Esophagus squamous epithelium (tissue), 5 donors: ENCODE measurements around the gene ATF5. TPM values are rescaled to one million over a fixed set of nuclear protein-coding genes. Genes with fewer than 3 reads are reported as not detected.

ENCODE experiments used
- DNase-seq: peaks from one replicate; lab custom pipeline; 2025; lab: John Stamatoyannopoulos, UW
- H3K27ac ChIP-seq, 4 donors: fragments of 200-600 bp; sonication (generic); one replicate each; pipeline ENCODE4 v1.5.1; 2016 to 2019; ENCODE audit warnings: mild to moderate bottlenecking in 1 of 4
- H3K27me3 ChIP-seq, 4 donors: fragments of 200-600 bp; sonication (generic); 1 replicate in 3 of 4; 2 replicates in 1 of 4; pipeline versions ENCODE4 v1.5.1 to v1.6.0; 2017 to 2021; ENCODE audit warnings: antibody characterized with exemption in 1 of 4
- H3K36me3 ChIP-seq, 3 donors: fragments of 200-600 bp; sonication (generic); one replicate each; pipeline ENCODE4 v1.5.1; 2016 to 2019
- H3K4me1 ChIP-seq, 3 donors: fragments of 200-600 bp; sonication (generic); one replicate each; pipeline ENCODE4 v1.5.1; 2017 to 2019
- H3K4me3 ChIP-seq, 4 donors: fragments of 200-600 bp; sonication (generic); 1 replicate in 3 of 4; 2 replicates in 1 of 4; pipeline ENCODE4 v1.5.1; 2016 to 2019; ENCODE audit warnings: mild to moderate bottlenecking in 2 of 4, moderate library complexity in 1 of 4
- H3K9me3 ChIP-seq, 3 donors: fragments of 200-600 bp; sonication (generic); one replicate each; pipeline ENCODE4 v1.5.1; 2016 to 2019
- POLR2A ChIP-seq, 4 donors: fragments of 450-650 bp; IDR thresholded peaks; one replicate each; pipeline ENCODE4 v1.6.1; 2017; ENCODE audit warnings: antibody characterized with exemption in 4 of 4, mild to moderate bottlenecking in 4 of 4, moderate library complexity in 3 of 4
- WGBS, 2 donors: methylation state at CpG; one replicate each; pipeline ENCODE4 v1.1.5; 2018; 5-methylcytosine and 5-hydroxymethylcytosine counted together
- intact Hi-C: fragments of 100-400 bp; cut with DNase I; formaldehyde crosslinking; loops from one replicate; pipeline ENCODE4 v1.15.0; 2022
- total RNA-seq, 4 donors: library from RNA; depleted of rRNA; stranded (reverse); fragments of >200 nt; gene quantifications; one replicate each; pipeline ENCODE4 v1.1.0, GENCODE V29; 2016
- TF ChIP-seq, protein P1 (sequence below), 6 experiments: fragments of 450-650 bp in 4 of 6; fragments of 200-600 bp in 2 of 6; sonication (generic) in 2 of 6; IDR thresholded peaks; one replicate each; pipeline ENCODE4 v1.5.1; 2016 to 2019; ENCODE audit warnings: antibody characterized with exemption in 6 of 6, mild to moderate bottlenecking in 4 of 6, moderate library complexity in 4 of 6
- donor health status: DM: yes; HTN: yes; CAD: no.

ATF5 gene
- total RNA-seq, 4 donors from 2014 or later = 3.3 to 9.7 (median 8.2) TPM

DNA sequence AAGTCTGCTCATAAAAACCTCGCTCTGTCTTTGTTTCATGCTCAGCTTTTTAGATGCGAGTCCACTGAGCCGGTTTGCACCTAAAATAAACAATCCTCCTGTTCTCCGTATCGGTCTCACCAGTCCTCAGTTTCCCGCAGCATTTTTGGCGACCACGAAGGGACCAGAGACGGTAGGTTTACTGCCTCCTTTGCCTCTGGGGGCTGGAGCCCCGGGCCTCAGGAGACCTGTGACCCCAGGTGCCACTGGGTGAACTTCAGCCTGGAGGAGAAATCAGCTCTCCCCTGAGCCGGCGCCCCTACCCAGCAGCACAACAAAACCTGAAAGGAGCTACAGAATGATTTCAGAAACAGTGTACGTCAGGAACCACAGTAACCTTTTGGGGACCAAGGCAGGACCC lies 23.9 kb downstream of the ATF5 start:
- H3K4me3 ChIP-seq = no peak overlapping the region
- H3K4me1 ChIP-seq = peaks cover 10 to 39% (median 10%) of the 10 kb centered on the region in 3 donors
- H3K9me3 ChIP-seq = no peaks in the 10 kb centered on the region
- intact Hi-C loops = no loop called here
- 76 to 83% methylated on average over 7 to 8 of the region's 13 CpGs for WGBS, 2 donors
- TF ChIP-seq, protein P1, sequence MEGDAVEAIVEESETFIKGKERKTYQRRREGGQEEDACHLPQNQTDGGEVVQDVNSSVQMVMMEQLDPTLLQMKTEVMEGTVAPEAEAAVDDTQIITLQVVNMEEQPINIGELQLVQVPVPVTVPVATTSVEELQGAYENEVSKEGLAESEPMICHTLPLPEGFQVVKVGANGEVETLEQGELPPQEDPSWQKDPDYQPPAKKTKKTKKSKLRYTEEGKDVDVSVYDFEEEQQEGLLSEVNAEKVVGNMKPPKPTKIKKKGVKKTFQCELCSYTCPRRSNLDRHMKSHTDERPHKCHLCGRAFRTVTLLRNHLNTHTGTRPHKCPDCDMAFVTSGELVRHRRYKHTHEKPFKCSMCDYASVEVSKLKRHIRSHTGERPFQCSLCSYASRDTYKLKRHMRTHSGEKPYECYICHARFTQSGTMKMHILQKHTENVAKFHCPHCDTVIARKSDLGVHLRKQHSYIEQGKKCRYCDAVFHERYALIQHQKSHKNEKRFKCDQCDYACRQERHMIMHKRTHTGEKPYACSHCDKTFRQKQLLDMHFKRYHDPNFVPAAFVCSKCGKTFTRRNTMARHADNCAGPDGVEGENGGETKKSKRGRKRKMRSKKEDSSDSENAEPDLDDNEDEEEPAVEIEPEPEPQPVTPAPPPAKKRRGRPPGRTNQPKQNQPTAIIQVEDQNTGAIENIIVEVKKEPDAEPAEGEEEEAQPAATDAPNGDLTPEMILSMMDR (IDR thresholded peaks at IDR 0.05) = no peak
- no peak for TF ChIP-seq POLR2A (IDR thresholded peaks at IDR 0.05)
- DNase-seq = no peak
- no peak overlapping the region for H3K27ac ChIP-seq
- no peaks in the 10 kb centered on the region for H3K36me3 ChIP-seq
- H3K27me3 ChIP-seq = peaks cover 0 to 74% (median 0%) of the 10 kb centered on the region in 4 donors

DNA sequence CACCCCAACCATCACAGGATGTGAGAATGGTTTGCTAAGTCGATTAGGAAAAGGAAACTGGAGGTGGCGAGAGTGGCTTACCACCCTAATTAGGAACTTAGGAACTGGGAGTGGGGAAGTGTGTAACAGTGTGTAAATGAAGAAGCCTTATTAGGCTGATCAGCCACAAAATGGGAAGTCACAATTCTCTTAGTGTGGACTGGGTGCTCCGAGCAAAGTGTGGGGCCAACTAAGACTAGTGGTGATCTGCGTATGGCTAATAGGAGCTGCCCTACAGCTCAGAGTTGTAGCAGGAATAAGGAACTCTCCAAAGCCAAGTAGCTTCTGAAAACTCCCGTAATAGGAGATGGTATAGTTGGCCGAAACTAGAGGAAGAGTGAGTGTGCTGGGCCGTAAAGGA lies 24.4 kb downstream of the ATF5 start:
- Histone ChIP-seq H3K27me3 (peaks cover 0 to 74% (median 0%) of the 10 kb centered on the region in 4 donors), H3K27ac (no peak overlapping the region), H3K9me3 (no peaks in the 10 kb centered on the region), H3K4me3 (no peak overlapping the region), H3K36me3 (no peaks in the 10 kb centered on the region), H3K4me1 (peaks cover 10 to 40% (median 10%) of the 10 kb centered on the region in 3 donors)
- TF ChIP-seq, protein P1 (IDR thresholded peaks at IDR 0.05) = no peak
- no peak for TF ChIP-seq POLR2A (IDR thresholded peaks at IDR 0.05)
- intact Hi-C loops = no loop called here
- DNase-seq = no peak
- WGBS, 2 donors = 55 to 64% methylated on average over 7 of the region's 7 CpGs

DNA sequence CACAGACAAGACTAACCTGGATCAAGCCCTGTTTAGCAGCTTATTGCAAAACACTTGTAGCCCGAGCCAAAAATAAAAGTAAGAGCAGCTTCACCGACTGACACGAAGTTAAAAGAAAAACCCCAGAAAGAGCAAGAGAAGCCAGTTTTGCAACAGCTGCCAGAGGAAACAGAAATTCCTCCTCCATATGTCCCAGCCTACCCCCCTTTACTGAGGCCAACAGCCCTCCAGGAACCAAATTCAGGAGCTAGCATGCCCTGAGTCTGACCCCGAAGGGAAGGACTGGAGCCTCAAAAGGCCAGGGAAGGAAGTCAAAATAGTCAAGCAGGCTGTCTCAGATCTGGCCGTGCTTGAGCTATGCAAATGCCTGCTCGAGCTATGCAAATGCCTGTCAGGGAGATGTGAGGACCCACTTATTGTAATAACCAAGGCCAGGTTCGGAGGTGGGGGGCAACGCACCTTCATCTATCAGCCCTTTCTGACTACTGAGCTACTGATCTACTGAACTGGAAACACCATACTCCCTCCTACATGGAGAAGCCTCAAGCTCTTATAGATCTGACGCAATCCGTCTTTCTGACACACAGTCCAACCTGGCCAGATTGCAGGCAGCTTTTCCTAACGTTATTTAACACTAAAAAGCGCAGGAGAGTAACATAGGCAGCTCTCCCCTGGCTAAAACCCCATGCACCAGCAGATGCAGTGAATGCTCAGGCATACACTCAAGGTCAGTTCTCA lies 25.3 kb downstream of the ATF5 start:
- Histone ChIP-seq H3K4me1 (peaks cover 10 to 40% (median 10%) of the 10 kb centered on the region in 3 donors), H3K27ac (peak overlapping the region in 2 of 4 donors; percentile 21 to 38)

DNA sequence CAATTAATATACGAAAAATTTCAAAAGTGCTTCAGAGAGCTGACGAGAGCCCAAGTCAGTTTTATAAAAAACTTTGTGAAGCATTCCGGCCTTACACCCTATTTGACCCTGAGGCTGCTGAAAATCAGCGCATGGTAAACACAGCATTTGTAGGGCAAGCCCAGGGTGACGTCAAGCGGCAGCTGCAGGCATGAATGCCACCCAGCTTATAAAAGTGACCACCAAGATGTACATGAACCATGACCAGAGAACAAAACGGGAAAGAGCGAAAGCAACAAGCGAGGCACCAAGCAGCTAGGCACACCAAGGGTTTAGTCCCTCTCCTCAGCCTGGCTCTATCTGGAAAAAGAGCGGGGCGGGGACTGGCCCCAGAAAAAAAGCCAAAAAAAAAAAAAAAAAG lies 25.9 kb downstream of the ATF5 start:
- WGBS, 2 donors = 64 to 74% methylated on average over 10 to 11 of the region's 11 CpGs

More for the DNA sequence above, 25.3 kb downstream of the ATF5 start:
- H3K9me3 ChIP-seq = no peaks in the 10 kb centered on the region
- WGBS, 2 donors = 13 to 28% methylated on average over 10 to 12 of the region's 12 CpGs
- TF ChIP-seq POLR2A (IDR thresholded peaks at IDR 0.05) = no peak
- TF ChIP-seq, protein P1 (IDR thresholded peaks at IDR 0.05) = no peak
- peaks cover 0 to 71% (median 0%) of the 10 kb centered on the region in 4 donors for H3K27me3 ChIP-seq
- H3K36me3 ChIP-seq = no peaks in the 10 kb centered on the region
- intact Hi-C loops = no loop called here
- peak overlapping the region in 1 of 4 donors; percentile 39 for H3K4me3 ChIP-seq
- DNase-seq = no peak

DNA sequence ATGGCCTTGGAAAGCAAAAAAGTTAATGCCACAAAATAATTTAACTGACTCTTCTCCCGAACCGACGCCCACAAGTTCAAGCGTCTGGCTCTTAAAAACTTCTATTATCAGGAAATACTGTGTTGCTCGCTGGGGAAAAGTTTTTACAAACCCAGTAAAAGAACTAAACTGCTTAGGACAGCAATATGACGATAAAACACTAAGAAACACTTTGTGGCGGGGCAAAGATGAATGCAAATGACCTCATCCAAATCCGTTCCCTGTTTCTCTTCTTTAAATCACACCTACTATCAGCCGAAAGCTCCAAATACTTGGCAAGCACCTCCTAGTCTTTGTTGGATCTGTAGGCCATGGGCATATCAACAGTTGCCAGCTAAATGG lies 27.1 kb downstream of the ATF5 start:
- H3K27me3 ChIP-seq = peaks cover 0 to 54% (median 0%) of the 10 kb centered on the region in 4 donors
- intact Hi-C loops = no loop called here
- no peaks in the 10 kb centered on the region for H3K36me3 ChIP-seq
- no peak overlapping the region for H3K4me3 ChIP-seq
- TF ChIP-seq POLR2A (IDR thresholded peaks at IDR 0.05) = no peak
- TF ChIP-seq, protein P1 (IDR thresholded peaks at IDR 0.05) = no peak
- H3K9me3 ChIP-seq = no peaks in the 10 kb centered on the region
- peaks cover 10 to 40% (median 10%) of the 10 kb centered on the region in 3 donors for H3K4me1 ChIP-seq
- WGBS, 2 donors = 76 to 80% methylated on average over 9 of the region's 9 CpGs
- no peak overlapping the region for H3K27ac ChIP-seq
- no peak for DNase-seq

More for the DNA sequence above, 25.9 kb downstream of the ATF5 start:
- H3K4me3 ChIP-seq = no peak overlapping the region
- peaks cover 0 to 65% (median 0%) of the 10 kb centered on the region in 4 donors for H3K27me3 ChIP-seq
- no peak for DNase-seq
- H3K27ac ChIP-seq = no peak overlapping the region
- intact Hi-C loops = no loop called here
- peaks cover 10 to 40% (median 10%) of the 10 kb centered on the region in 3 donors for H3K4me1 ChIP-seq
- no peaks in the 10 kb centered on the region for H3K36me3 ChIP-seq
- TF ChIP-seq, protein P1 (IDR thresholded peaks at IDR 0.05) = no peak
- no peak for TF ChIP-seq POLR2A (IDR thresholded peaks at IDR 0.05)
- no peaks in the 10 kb centered on the region for H3K9me3 ChIP-seq
